ENCODE data around the gene NXT1. TPM values are rescaled to one million over a fixed set of nuclear protein-coding genes. Genes with fewer than 3 reads are reported as not detected.

The NXT1 gene
- total RNA-seq, 2 donors from 2014 or later: 39.2 to 59.8 TPM

- Histone ChIP-seq H3K9me3 (no peaks in the 10 kb centered on the region), H3K4me3 (no peak overlapping the region), H3K4me1 (replicated peaks) (peaks cover 8% of the 10 kb centered on the region), H3K27ac (no peak overlapping the region), H3K36me3 (no peaks in the 10 kb centered on the region), H3K27me3 (replicated peaks; ENCODE audit: insufficient read depth) (no peaks in the 10 kb centered on the region)
- WGBS: 94% methylated on average over 65 of the region's 65 CpGs
- intact Hi-C loops (cut with DNase I): loop anchor here (10.0 kb wide), 1 partner anchor 1629 kb away; the partner anchor contains the start of gene APMAP
- DNase-seq (ENCODE audit: low spot score): no peak
- TF ChIP-seq POLR2AphosphoS5 (IDR thresholded peaks at IDR 0.05): no peak
- no peak for TF ChIP-seq POLR2A (IDR thresholded peaks at IDR 0.05)
Observed at GRCh38 chr20:23365390-23366165, 15.0 kb downstream of the NXT1 start.

- Histone ChIP-seq H3K27ac (no peak overlapping the region), H3K27me3 (replicated peaks; ENCODE audit: insufficient read depth) (no peaks in the 10 kb centered on the region), H3K4me3 (no peak overlapping the region), H3K9me3 (no peaks in the 10 kb centered on the region), H3K4me1 (replicated peaks) (peaks cover 8% of the 10 kb centered on the region), H3K36me3 (no peaks in the 10 kb centered on the region)
- TF ChIP-seq POLR2AphosphoS5 (IDR thresholded peaks at IDR 0.05): no peak
- no peak for TF ChIP-seq POLR2A (IDR thresholded peaks at IDR 0.05)
- no peak for TF ChIP-seq CTCF (IDR thresholded peaks at IDR 0.05)
- WGBS: 60% methylated on average over 1 of the region's 1 CpG
- DNase-seq (ENCODE audit: low spot score): no peak
- intact Hi-C loops (cut with DNase I): loop anchor here (10.0 kb wide), 1 partner anchor 1628 kb away; the partner anchor contains the start of gene APMAP
Observed at GRCh38 chr20:23366384-23366783, 15.8 kb downstream of the NXT1 start.

GRCh38 chr20:23367770-23368169 is 17.2 kb downstream of the NXT1 start:
- Histone ChIP-seq H3K4me3 (no peak overlapping the region), H3K27me3 (replicated peaks; ENCODE audit: insufficient read depth) (no peaks in the 10 kb centered on the region), H3K9me3 (no peaks in the 10 kb centered on the region), H3K36me3 (no peaks in the 10 kb centered on the region), H3K4me1 (replicated peaks) (peaks cover 8% of the 10 kb centered on the region), H3K27ac (no peak overlapping the region)
- TF ChIP-seq CTCF (IDR thresholded peaks at IDR 0.05) (no peak), POLR2AphosphoS5 (IDR thresholded peaks at IDR 0.05) (no peak), POLR2A (IDR thresholded peaks at IDR 0.05) (no peak)
- intact Hi-C loops (cut with DNase I): loop anchor here (10.0 kb wide), 1 partner anchor 1627 kb away; the partner anchor contains the start of gene APMAP
- DNase-seq (ENCODE audit: low spot score): no peak

- no peak for DNase-seq (ENCODE audit: low spot score)
- 70% methylated on average over 2 of the region's 2 CpGs for WGBS
- peaks cover under 1% of the 10 kb centered on the region for H3K4me1 ChIP-seq (replicated peaks)
- H3K36me3 ChIP-seq: no peaks in the 10 kb centered on the region
- no peak for TF ChIP-seq POLR2AphosphoS5 (IDR thresholded peaks at IDR 0.05)
- TF ChIP-seq CTCF (IDR thresholded peaks at IDR 0.05): no peak
- TF ChIP-seq POLR2A (IDR thresholded peaks at IDR 0.05): no peak
- H3K27ac ChIP-seq: no peak overlapping the region
- no peak overlapping the region for H3K4me3 ChIP-seq
- H3K9me3 ChIP-seq: no peaks in the 10 kb centered on the region
- H3K27me3 ChIP-seq (replicated peaks; ENCODE audit: insufficient read depth): no peaks in the 10 kb centered on the region
- intact Hi-C loops (cut with DNase I): loop anchor here (10.0 kb wide), 1 partner anchor 1626 kb away; the partner anchor contains the start of gene APMAP
Observed at GRCh38 chr20:23368316-23369071, 17.9 kb downstream of the NXT1 start.

- Histone ChIP-seq H3K27me3 (replicated peaks; ENCODE audit: insufficient read depth) (no peaks in the 10 kb centered on the region), H3K9me3 (no peaks in the 10 kb centered on the region), H3K27ac (no peak overlapping the region), H3K4me1 (replicated peaks) (no peaks in the 10 kb centered on the region), H3K4me3 (no peak overlapping the region), H3K36me3 (no peaks in the 10 kb centered on the region)
- 96% methylated on average over 14 of the region's 14 CpGs for WGBS
- TF ChIP-seq CTCF (IDR thresholded peaks at IDR 0.05): no peak
- TF ChIP-seq POLR2A (IDR thresholded peaks at IDR 0.05): no peak
- TF ChIP-seq POLR2AphosphoS5 (IDR thresholded peaks at IDR 0.05): no peak
- no peak for DNase-seq (ENCODE audit: low spot score)
- intact Hi-C loops (cut with DNase I): loop anchor here (10.0 kb wide), 1 partner anchor 1626 kb away; the partner anchor contains the start of gene APMAP
Observed at GRCh38 chr20:23369072-23369823, 18.7 kb downstream of the NXT1 start.
